HepG2 (cell line): ENCODE measurements around the gene TNP2. TPM values are rescaled to one million over a fixed set of nuclear protein-coding genes. Genes with fewer than 3 reads are reported as not detected.

Source experiments
- AKAP8 ChIP-seq: sonication (generic); formaldehyde crosslinking; IDR thresholded peaks from 2 replicates; pipeline ENCODE4 v1.5.1; 2020; ENCODE audit warnings: mild to moderate bottlenecking, missing genetic modification reagents
- DZIP1 ChIP-seq: sonication (generic); formaldehyde crosslinking; IDR thresholded peaks from 2 replicates; pipeline ENCODE4 v1.5.0; 2020; ENCODE audit warnings: mild to moderate bottlenecking, missing genetic modification reagents
- ELK4 ChIP-seq: sonication (generic); formaldehyde crosslinking; IDR thresholded peaks from 2 replicates; pipeline ENCODE4 v1.9.0; 2021; ENCODE audit warnings: missing genetic modification reagents, borderline replicate concordance
- GABPB1 ChIP-seq: IDR thresholded peaks from 2 replicates; pipeline ENCODE4 v1.6.1; 2016; ENCODE audit warnings: mild to moderate bottlenecking, missing genetic modification reagents, moderate library complexity, missing compliant biosample characterization
- GZF1 ChIP-seq: sonication (generic); formaldehyde crosslinking; IDR thresholded peaks from 2 replicates; pipeline ENCODE4 v1.5.1; 2020; ENCODE audit warnings: mild to moderate bottlenecking, missing genetic modification reagents
- KDM1A ChIP-seq: IDR thresholded peaks from 2 replicates; pipeline ENCODE4 v1.6.1; 2016; ENCODE audit warnings: missing compliant biosample characterization
- MZF1 ChIP-seq: sonication (generic); formaldehyde crosslinking; IDR thresholded peaks from 2 replicates; pipeline ENCODE4 v1.8.1; 2023; ENCODE audit warnings: mild to moderate bottlenecking, missing genetic modification reagents, borderline replicate concordance
- POLR2AphosphoS5 ChIP-seq: IDR thresholded peaks from 2 replicates; pipeline ENCODE4 v1.6.1; 2012; ENCODE audit warnings: low read depth, low read length
- TP53 ChIP-seq: sonication (generic); formaldehyde crosslinking; conservative IDR thresholded peaks from 2 replicates; pipeline ENCODE4 v1.4.0; 2020; ENCODE audit warnings: missing genetic modification reagents
- TSC22D2 ChIP-seq: sonication (generic); formaldehyde crosslinking; IDR thresholded peaks from 2 replicates; pipeline ENCODE4 v1.5.1; 2020; ENCODE audit warnings: missing genetic modification reagents, mild to moderate bottlenecking, borderline replicate concordance
- WIZ ChIP-seq: sonication (generic); formaldehyde crosslinking; IDR thresholded peaks from 2 replicates; pipeline ENCODE4 v1.5.1; 2020; ENCODE audit warnings: mild to moderate bottlenecking, missing genetic modification reagents
- ZEB1 ChIP-seq: IDR thresholded peaks from 2 replicates; pipeline ENCODE4 v1.6.1; 2012; ENCODE audit warnings: mild to moderate bottlenecking, low read depth, inconsistent platforms; ENCODE audit not compliant: insufficient replicate concordance
- ZFY ChIP-seq: sonication (generic); formaldehyde crosslinking; IDR thresholded peaks from 2 replicates; pipeline ENCODE4 v1.4.0; 2020; ENCODE audit warnings: missing genetic modification reagents
- ZNF234 ChIP-seq: sonication (generic); formaldehyde crosslinking; conservative IDR thresholded peaks from 2 replicates; pipeline ENCODE4 v1.5.1; 2020; ENCODE audit warnings: mild to moderate bottlenecking, missing genetic modification reagents
- ZNF251 ChIP-seq: sonication (generic); formaldehyde crosslinking; IDR thresholded peaks from 2 replicates; pipeline ENCODE4 v1.9.0; 2021; ENCODE audit warnings: mild to moderate bottlenecking, missing genetic modification reagents
- ZNF276 ChIP-seq: sonication (generic); formaldehyde crosslinking; IDR thresholded peaks from 2 replicates; pipeline ENCODE4 v1.4.0; 2020; ENCODE audit warnings: mild to moderate bottlenecking, low read depth, missing genetic modification reagents
- ZNF292 ChIP-seq: sonication (generic); formaldehyde crosslinking; IDR thresholded peaks from 2 replicates; pipeline ENCODE4 v1.8.1; 2022; ENCODE audit warnings: mild to moderate bottlenecking, low read depth, missing genetic modification reagents, borderline replicate concordance
- ZNF503 ChIP-seq: sonication (generic); formaldehyde crosslinking; IDR thresholded peaks from 2 replicates; pipeline ENCODE4 v1.4.0; 2020; ENCODE audit warnings: missing genetic modification reagents
- ZNF547 ChIP-seq: sonication (generic); formaldehyde crosslinking; IDR thresholded peaks from 2 replicates; pipeline ENCODE4 v1.5.1; 2020; ENCODE audit warnings: mild to moderate bottlenecking, missing genetic modification reagents
- ZNF563 ChIP-seq: sonication (generic); formaldehyde crosslinking; IDR thresholded peaks from 2 replicates; pipeline ENCODE4 v1.8.0; 2022; ENCODE audit warnings: mild to moderate bottlenecking, moderate library complexity, missing genetic modification reagents
- ZNF569 ChIP-seq: sonication (generic); formaldehyde crosslinking; IDR thresholded peaks from 2 replicates; pipeline ENCODE4 v1.5.0; 2020; ENCODE audit warnings: mild to moderate bottlenecking, missing genetic modification reagents, moderate library complexity, borderline replicate concordance
- ZNF780A ChIP-seq: sonication (generic); formaldehyde crosslinking; IDR thresholded peaks from 2 replicates; pipeline ENCODE4 v1.8.0; 2022; ENCODE audit warnings: mild to moderate bottlenecking, missing genetic modification reagents, moderate library complexity
- polyA plus RNA-seq, 8 experiments: library from polyadenylated mRNA; depleted of rRNA in 3 of 8; stranded (reverse) in 7 of 8; unstranded in 1 of 8; fragments of >200 nt; fragmentation: Illumina TruSeq in 4 of 8; extraction: Trizol in 4 of 8; gene quantifications; 2 replicates each; pipeline versions ENCODE4 v1.2.1 to v1.2.3, GENCODE V29; 2011 to 2016; ENCODE audit warnings: low read depth in 4 of 8, missing spikeins in 1 of 8, mixed read lengths in 1 of 8; ENCODE audit not compliant: insufficient read depth in 1 of 8
- total RNA-seq, 5 experiments: library from RNA; depleted of rRNA; stranded (reverse); fragments of >200 nt; fragmentation: Illumina TruSeq; extraction: Trizol; gene quantifications; 2 replicates each; pipeline ENCODE4 v1.2.3, GENCODE V29; 2016; ENCODE audit warnings: low read depth in 1 of 5

Gene TNP2
- total and polyA plus RNA-seq, 2 of the 13 experiments (the other 11 are each of a cell fraction or from before 2014, with no cell fraction given) = not detected

- TF ChIP-seq ELK4 = no peak
- TF ChIP-seq ZFY = no peak; the same call in 1 of the 2 replicates
- TF ChIP-seq DZIP1 (CRISPR knock-in tag) = no peak
- no peak for TF ChIP-seq ZNF251 (CRISPR knock-in tag)
- no peak for TF ChIP-seq ZNF780A
- no peak for TF ChIP-seq GABPB1 (CRISPR knock-in tag)
- TF ChIP-seq TSC22D2 (CRISPR knock-in tag) = no peak
- no peak; the same call in 1 of the 2 replicates for TF ChIP-seq GZF1 (CRISPR knock-in tag)
- no peak; the same call in 1 of the 2 replicates for TF ChIP-seq POLR2AphosphoS5
- no peak; the same call in 1 of the 2 replicates for TF ChIP-seq ZNF569 (CRISPR knock-in tag)
- no peak for TF ChIP-seq ZNF503 (CRISPR knock-in tag)
- TF ChIP-seq ZNF276 (CRISPR knock-in tag) = no peak
- peak; percentile 77 for TF ChIP-seq WIZ (CRISPR knock-in tag)
- peak; percentile 91 for TF ChIP-seq AKAP8 (CRISPR knock-in tag)
- TF ChIP-seq KDM1A = peak; percentile 89
- TF ChIP-seq MZF1 = no peak
- TF ChIP-seq ZEB1 = no peak
- TF ChIP-seq ZNF292 = peak; percentile 98
- no peak for TF ChIP-seq ZNF563
- TF ChIP-seq ZNF234 (CRISPR knock-in tag) = no peak
- no peak for TF ChIP-seq TP53 (CRISPR knock-in tag)
- TF ChIP-seq ZNF547 (CRISPR knock-in tag) = no peak; the same call in 1 of the 2 replicates
Observed at GRCh38 chr16:11309895-11310633, 40.9 kb upstream of the TNP2 start (continued).
